GM13977 (cell line): ENCODE measurements around the gene RHBDD1.

Experiments
- DNase-seq: peaks from one replicate; pipeline ENCODE4 v3.0.0; 2012; ENCODE audit warnings: low spot score
- CTCF ChIP-seq: IDR thresholded peaks from 2 replicates; pipeline ENCODE4 v1.5.1; 2012; ENCODE audit warnings: mild to moderate bottlenecking, control low read depth; ENCODE audit not compliant: insufficient read depth; ENCODE audit errors: extremely low read depth, missing control alignments
- in situ Hi-C: fragments of 300-500 bp; cut with MboI; formaldehyde crosslinking; loops from one replicate; pipeline ENCODE4 v1.12.0; 2022; ENCODE audit warnings: low sequenced_read_pairs, low pct_unique_long_range_greater_than_20kb, mixed read lengths, inconsistent platforms; ENCODE audit not compliant: unreplicated experiment

Gene RHBDD1

GRCh38 chr2:226953206-226953605 lies 117.4 kb downstream of the RHBDD1 start:
- no peak for TF ChIP-seq CTCF
- DNase-seq: no peak
- in situ Hi-C loops: no loop called here

GRCh38 chr2:226953826-226954225 lies 118.0 kb downstream of the RHBDD1 start:
- DNase-seq: no peak
- no peak for TF ChIP-seq CTCF
- in situ Hi-C loops: no loop called here

GRCh38 chr2:226956659-226957058 lies 120.8 kb downstream of the RHBDD1 start:
- TF ChIP-seq CTCF: no peak
- in situ Hi-C loops: no loop called here
- DNase-seq: no peak

GRCh38 chr2:226959418-226959817 lies 123.6 kb downstream of the RHBDD1 start:
- DNase-seq: no peak
- in situ Hi-C loops: no loop called here
- TF ChIP-seq CTCF: no peak

GRCh38 chr2:226962176-226962773 lies 126.4 kb downstream of the RHBDD1 start:
- TF ChIP-seq CTCF: no peak
- no peak for DNase-seq
- in situ Hi-C loops: no loop called here

- in situ Hi-C loops: no loop called here
- no peak for DNase-seq
- no peak for TF ChIP-seq CTCF
Measured at GRCh38 chr2:226963528-226963927, 127.7 kb downstream of the RHBDD1 start.

- in situ Hi-C loops: no loop called here
- TF ChIP-seq CTCF: no peak
Measured at GRCh38 chr2:226965376-226965775, 129.5 kb downstream of the RHBDD1 start.

More at GRCh38 chr2:226965376-226965775, 129.5 kb downstream of the RHBDD1 start:
- DNase-seq: no peak
